HCT116 (cell line): Measurements from ENCODE around the gene DPP9. TPM values are rescaled to one million over a fixed set of nuclear protein-coding genes. Genes with fewer than 3 reads are reported as not detected.

Source experiments
- ATAC-seq: fragments of 200-7000 bp; cut with Tn5 transposase; 2 replicates; pipeline ENCODE4 v1.9.1; 2020; ENCODE audit warnings: mild to moderate bottlenecking, moderate library complexity
- BruUV-seq: library from RNA; stranded (reverse); fragments of 400-500 nt; replicated peaks from 2 replicates; lab custom pipeline; 2021; lab: Mats Ljungman, UMichigan
- CTCF ChIA-PET: fragments of 300-600 bp; sonication (Branson Sonifier 250); formaldehyde crosslinking; loops from one replicate; lab custom pipeline; 2021; ENCODE audit warnings: antibody characterized with exemption; lab: Charles Lee
- POLR2A ChIA-PET: fragments of 300-600, 350-600 bp; sonication (Branson Sonifier 250); formaldehyde crosslinking; loops from one replicate; lab custom pipeline; 2021; ENCODE audit warnings: antibody characterized with exemption; lab: Charles Lee
- RAD21 ChIA-PET, 2 experiments: fragments of 300-600 bp; sonication (Branson Sonifier 250); formaldehyde crosslinking; loops; one replicate each; lab custom pipeline; 2023; ENCODE audit warnings: low total read pairs in 2 of 2; ENCODE audit not compliant: uncharacterized antibody in 2 of 2, unreplicated experiment in 2 of 2, low non-redundant PET in 1 of 2; lab: Charles Lee
- DNase-seq: peaks from one replicate; pipeline ENCODE4 v3.0.0-alpha.2; 2010; ENCODE audit warnings: low read depth, low spot score
- H2AFZ ChIP-seq: fragments of 200-600 bp; shearing (Covaris generic), sonication (generic); 2 replicates; pipeline ENCODE4 v1.6.1; 2017; ENCODE audit warnings: low read depth, mixed run types, mixed read lengths, antibody characterized with exemption, low read length; ENCODE audit not compliant: poor library complexity, severe bottlenecking
- H3K27ac ChIP-seq: 2 replicates; pipeline ENCODE4 v1.5.1; 2012; ENCODE audit warnings: low read depth, low read length
- H3K27me3 ChIP-seq: fragments of 200-600 bp; sonication (generic); 2 replicates; pipeline ENCODE4 v1.6.1; 2016; ENCODE audit warnings: mixed run types, low read length, mixed read lengths; ENCODE audit not compliant: insufficient read depth
- H3K36me3 ChIP-seq, 2 experiments: fragments of 200-500 bp in 1 of 2; fragments of 200-600 bp in 1 of 2; sonication (Bioruptor generic) in 1 of 2; sonication (generic) in 1 of 2; 2 replicates each; pipeline versions ENCODE4 v1.5.1 to v1.6.1; 2014 to 2016; ENCODE audit warnings: low read length in 2 of 2, inconsistent platforms in 1 of 2, mixed read lengths in 1 of 2, mixed run types in 1 of 2; ENCODE audit not compliant: insufficient read depth in 2 of 2, control insufficient read depth in 1 of 2
- H3K4me1 ChIP-seq, 2 experiments: fragments of 200-600 bp in 1 of 2; sonication (generic) in 1 of 2; 2 replicates each; pipeline versions ENCODE4 v1.5.1 to v1.6.1; 2012 to 2017; ENCODE audit warnings: low read length in 2 of 2, inconsistent platforms in 1 of 2, mild to moderate bottlenecking in 1 of 2, mixed read lengths in 1 of 2, mixed run types in 1 of 2, moderate library complexity in 1 of 2; ENCODE audit not compliant: insufficient read depth in 2 of 2, control insufficient read depth in 1 of 2
- H3K4me2 ChIP-seq: fragments of 200-600 bp; sonication (generic); 2 replicates; pipeline ENCODE4 v1.6.1; 2017; ENCODE audit warnings: mixed run types, low read length, mixed read lengths
- H3K4me3 ChIP-seq, 2 experiments: fragments of 200-600 bp in 1 of 2; sonication (generic) in 1 of 2; replicated peaks in 1 of 2; 2 replicates each; pipeline ENCODE4 v1.5.1; 2011 to 2016; ENCODE audit warnings: low read length in 2 of 2, control low read depth in 1 of 2, low read depth in 1 of 2, mild to moderate bottlenecking in 1 of 2, mixed read lengths in 1 of 2, mixed run types in 1 of 2
- H3K79me2 ChIP-seq: fragments of 200-600 bp; sonication (generic); 2 replicates; pipeline ENCODE4 v1.6.1; 2017; ENCODE audit warnings: mild to moderate bottlenecking, mixed run types, low read length, moderate library complexity, mixed read lengths; ENCODE audit not compliant: insufficient read depth
- H3K9ac ChIP-seq: fragments of 200-600 bp; sonication (generic); 2 replicates; pipeline ENCODE4 v1.6.1; 2016; ENCODE audit warnings: low read length, mixed read lengths
- H3K9me2 ChIP-seq: fragments of 200-600 bp; sonication (generic), shearing (Covaris generic); 2 replicates; pipeline ENCODE4 v1.6.1; 2017; ENCODE audit warnings: mixed run types, mild to moderate bottlenecking, moderate library complexity; ENCODE audit not compliant: insufficient read depth
- H3K9me3 ChIP-seq, 2 experiments: fragments of 200-500 bp in 1 of 2; fragments of 200-600 bp in 1 of 2; sonication (Bioruptor generic) in 1 of 2; sonication (generic) in 1 of 2; 2 replicates each; pipeline ENCODE4 v1.6.1; 2014 to 2017; ENCODE audit warnings: low read length in 2 of 2, mixed read lengths in 2 of 2, inconsistent platforms in 1 of 2, low read depth in 1 of 2, mild to moderate bottlenecking in 1 of 2, mixed run types in 1 of 2, moderate library complexity in 1 of 2; ENCODE audit not compliant: control insufficient read depth in 1 of 2, insufficient read depth in 1 of 2
- H4K20me1 ChIP-seq: fragments of 200-600 bp; sonication (generic), shearing (Covaris generic); 2 replicates; pipeline ENCODE4 v1.6.1; 2017; ENCODE audit warnings: mixed run types, mild to moderate bottlenecking, moderate library complexity; ENCODE audit not compliant: insufficient read depth
- CBX3 ChIP-seq: IDR thresholded peaks from 2 replicates; pipeline ENCODE4 v1.6.1; 2012; ENCODE audit warnings: low read depth
- EZH2 ChIP-seq: fragments of 200-600 bp; sonication (generic); IDR thresholded peaks from 2 replicates; pipeline ENCODE4 v1.6.1; 2017; ENCODE audit warnings: antibody characterized with exemption, mixed run types
- EZH2phosphoT487 ChIP-seq: fragments of 200-600 bp; IDR thresholded peaks from 2 replicates; pipeline ENCODE4 v1.6.1; 2018; ENCODE audit warnings: antibody characterized with exemption, borderline replicate concordance
- FOSL1 ChIP-seq: IDR thresholded peaks from 2 replicates; pipeline ENCODE4 v1.6.1; 2012; ENCODE audit warnings: low read depth
- JUND ChIP-seq: IDR thresholded peaks from 2 replicates; pipeline ENCODE4 v1.6.1; 2012
- REST ChIP-seq: IDR thresholded peaks from 2 replicates; pipeline ENCODE4 v1.6.1; 2012; ENCODE audit warnings: low read depth
- YY1 ChIP-seq: IDR thresholded peaks from 2 replicates; pipeline ENCODE4 v1.6.1; 2011; ENCODE audit warnings: low read length, low read depth, moderate library complexity, mild to moderate bottlenecking; ENCODE audit not compliant: insufficient replicate concordance; ENCODE audit errors: extremely low read depth
- intact Hi-C: fragments of 100-400 bp; cut with micrococcal nuclease; formaldehyde crosslinking; loops from 2 replicates; pipeline ENCODE4 v1.10.0; 2022
- total RNA-seq: library from RNA; stranded (reverse); gene quantifications from one replicate; pipeline ENCODE4 v1.2.1, GENCODE V29; 2021; ENCODE audit not compliant: unreplicated experiment
- TF ChIP-seq, protein P1 (sequence below): IDR thresholded peaks from 2 replicates; pipeline ENCODE4 v1.6.1; 2011; ENCODE audit warnings: mild to moderate bottlenecking, low read length, moderate library complexity; ENCODE audit not compliant: insufficient replicate concordance; ENCODE audit errors: extremely low read depth

The DPP9 gene
- total RNA-seq, 1 experiment from 2014 or later = 67.6 TPM

DNA sequence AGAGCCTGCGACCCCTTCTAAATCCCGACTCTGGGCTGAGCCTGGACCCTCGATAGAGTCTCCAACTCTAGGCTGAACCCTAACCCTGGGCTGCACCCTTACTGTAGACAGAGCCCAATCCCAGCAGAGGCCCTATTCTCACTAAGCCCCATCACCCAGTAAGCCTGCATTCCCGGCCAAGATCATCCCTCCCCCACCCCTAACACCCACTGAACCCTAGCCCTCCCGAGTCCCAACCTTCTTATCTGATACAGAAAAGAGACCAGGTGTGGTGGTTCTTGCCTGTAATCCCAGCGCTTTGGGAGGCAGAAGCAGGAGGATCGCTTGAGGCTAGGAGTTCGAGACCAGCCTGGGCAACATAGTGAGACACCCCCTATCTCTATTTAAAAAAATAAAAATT is 86.9 kb downstream of the DPP9 start:
- POLR2A ChIA-PET = interaction anchor here (0.6 to 1.8 kb wide), 3 partner anchors 13 to 165 kb away, joined by 4 read pairs; partner anchors contain the start of gene HDGFL2
- intact Hi-C loops = loop anchor here (1.0 to 2.0 kb wide), 2 partner anchors 78 to 114 kb away; no protein-coding TSS in a partner anchor
- peaks cover 23% of the 10 kb centered on the region for H3K79me2 ChIP-seq
- 0 out of 4 replicates have a peak, but pooled peaks cover 0 to 2% of the 10 kb centered on the region in 2 experiments for H3K36me3 ChIP-seq
- H3K9me3 ChIP-seq = no peaks in the 10 kb centered on the region
- ATAC-seq = no peak
- no peak for DNase-seq
- BruUV-seq = no TSS peak
- peak overlapping the region; percentile 30; the same call in 1 of the 2 replicates for H3K27ac ChIP-seq
- H4K20me1 ChIP-seq = no peaks in the 10 kb centered on the region
- H2AFZ ChIP-seq = no peak overlapping the region
- no peak for TF ChIP-seq REST
- no peak for TF ChIP-seq YY1
- TF ChIP-seq JUND = no peak
- TF ChIP-seq CBX3 = no peak
- no peak for TF ChIP-seq FOSL1
- TF ChIP-seq, protein P1, sequence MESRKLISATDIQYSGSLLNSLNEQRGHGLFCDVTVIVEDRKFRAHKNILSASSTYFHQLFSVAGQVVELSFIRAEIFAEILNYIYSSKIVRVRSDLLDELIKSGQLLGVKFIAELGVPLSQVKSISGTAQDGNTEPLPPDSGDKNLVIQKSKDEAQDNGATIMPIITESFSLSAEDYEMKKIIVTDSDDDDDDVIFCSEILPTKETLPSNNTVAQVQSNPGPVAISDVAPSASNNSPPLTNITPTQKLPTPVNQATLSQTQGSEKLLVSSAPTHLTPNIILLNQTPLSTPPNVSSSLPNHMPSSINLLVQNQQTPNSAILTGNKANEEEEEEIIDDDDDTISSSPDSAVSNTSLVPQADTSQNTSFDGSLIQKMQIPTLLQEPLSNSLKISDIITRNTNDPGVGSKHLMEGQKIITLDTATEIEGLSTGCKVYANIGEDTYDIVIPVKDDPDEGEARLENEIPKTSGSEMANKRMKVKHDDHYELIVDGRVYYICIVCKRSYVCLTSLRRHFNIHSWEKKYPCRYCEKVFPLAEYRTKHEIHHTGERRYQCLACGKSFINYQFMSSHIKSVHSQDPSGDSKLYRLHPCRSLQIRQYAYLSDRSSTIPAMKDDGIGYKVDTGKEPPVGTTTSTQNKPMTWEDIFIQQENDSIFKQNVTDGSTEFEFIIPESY = no peak
- no peak for TF ChIP-seq EZH2
- no peak for TF ChIP-seq EZH2phosphoT487
- peak overlapping the region; percentile 90 for H3K4me2 ChIP-seq
- RAD21 ChIA-PET = interaction anchor here in 1 of 2 experiments (0.6 kb wide), 1 partner anchor 185 kb away, joined by 3 read pairs; no protein-coding TSS in a partner anchor
- CTCF ChIA-PET = interaction anchor here (0.6 to 3.3 kb wide), 19 partner anchors 9 to 370 kb away, joined by 3 to 29 read pairs (median 5); partner anchors contain the start of genes FEM1A and PLIN5
- H3K4me1 ChIP-seq = peaks cover 32 to 63% of the 10 kb centered on the region in 2 experiments
- peak overlapping the region; percentile 19 to 55; a peak in 2 of 4 replicates for H3K4me3 ChIP-seq
- H3K9me2 ChIP-seq = no peaks in the 10 kb centered on the region
- H3K9ac ChIP-seq = peak overlapping the region; percentile 58; the same call in 1 of the 2 replicates
- H3K27me3 ChIP-seq = no peaks in the 10 kb centered on the region
